Left cardiac atrium (tissue), 4 donors: Measurements from ENCODE around the gene MDGA2. TPM values are rescaled to one million over a fixed set of nuclear protein-coding genes. Genes with fewer than 3 reads are reported as not detected.
"Not testable (repeated sequence)": the region's sequence is repeated elsewhere in the genome, so short reads cannot be mapped to it uniquely, and the experiment has no call there.

Experiments
- ATAC-seq, 2 donors: fragments of 200-7000 bp; cut with Tn5 transposase; one replicate each; pipeline ENCODE4 v1.9.1; 2020; ENCODE audit warnings: mild to moderate bottlenecking in 2 of 2, moderate library complexity in 2 of 2
- DNase-seq: peaks from one replicate; pipeline ENCODE4 v3.0.0-alpha.2; 2020
- intact Hi-C, 2 donors: fragments of 100-400 bp; cut with DNase I; formaldehyde crosslinking; loops; one replicate each; pipeline versions ENCODE4 v1.14.1 to v1.15.1; 2022 to 2023
- total RNA-seq, 2 donors: library from RNA; stranded (reverse); fragmentation: NEBNext Ultra II Directional; extraction: Animal tissue kit (Norgen Biotek cat#: 25700); gene quantifications; one replicate each; pipeline ENCODE4 v1.2.1, GENCODE V29; 2021
- donor health status: DM: no; HTN: yes; CAD: no.
- donor health status: DM: no; HTN: yes; CAD: no; lungs with severe emphysema.
- donor health status: DM: yes; HTN: yes; CAD: no.
- donor health status: Dilated cardiomyopathy.

The MDGA2 gene
- total RNA-seq, 2 donors from 2014 or later: 0.09 TPM; not detected in 1

- no peak for DNase-seq
- ATAC-seq: no peak
- intact Hi-C loops: no loop called here
Observed at GRCh38 chr14:47057364-47057763, 618.0 kb downstream of the MDGA2 start.

- DNase-seq: no peak
- intact Hi-C loops: no loop called here
- ATAC-seq: no peak
Observed at GRCh38 chr14:47044841-47045240, 630.6 kb downstream of the MDGA2 start.

- ATAC-seq: no peak
- no peak for DNase-seq
- intact Hi-C loops: no loop called here
Observed at GRCh38 chr14:47040550-47040949, 634.9 kb downstream of the MDGA2 start.

- no peak for DNase-seq
- ATAC-seq: no peak
- intact Hi-C loops: no loop called here
Observed at GRCh38 chr14:47039336-47039735, 636.1 kb downstream of the MDGA2 start.

- intact Hi-C loops: no loop called here
- no peak for DNase-seq
- ATAC-seq: no peak
Observed at GRCh38 chr14:47022721-47023120, 652.7 kb downstream of the MDGA2 start.

GRCh38 chr14:47020500-47020899, 654.9 kb downstream of the MDGA2 start:
- intact Hi-C loops: no loop called here
- no peak for ATAC-seq
- no peak for DNase-seq

- no peak for ATAC-seq
- DNase-seq: no peak
- intact Hi-C loops: no loop called here
Observed at GRCh38 chr14:47012533-47013280, 662.7 kb downstream of the MDGA2 start.

- DNase-seq (no peak), ATAC-seq (no peak)
- intact Hi-C loops: no loop called here
Observed at GRCh38 chr14:47009615-47010014, 665.8 kb downstream of the MDGA2 start.

GRCh38 chr14:47008732-47009131, 666.7 kb downstream of the MDGA2 start:
- intact Hi-C loops: no loop called here
- DNase-seq: no peak

GRCh38 chr14:46999661-47000060, 675.7 kb downstream of the MDGA2 start:
- ATAC-seq (no peak), DNase-seq (no peak)
- intact Hi-C loops: no loop called here

More at GRCh38 chr14:47008732-47009131, 666.7 kb downstream of the MDGA2 start:
- ATAC-seq: no peak

GRCh38 chr14:46989566-46989965, 685.8 kb downstream of the MDGA2 start:
- ATAC-seq (no peak), DNase-seq (no peak)
- intact Hi-C loops: no loop called here

GRCh38 chr14:46988312-46988711, 687.1 kb downstream of the MDGA2 start:
- intact Hi-C loops: no loop called here
- ATAC-seq: no peak
- DNase-seq: no peak

GRCh38 chr14:46985529-46986380, 689.6 kb downstream of the MDGA2 start:
- no peak for DNase-seq
- ATAC-seq: no peak
- intact Hi-C loops: no loop called here

- no peak for ATAC-seq
- DNase-seq: no peak
- intact Hi-C loops: no loop called here
Observed at GRCh38 chr14:46973295-46973694, 702.1 kb downstream of the MDGA2 start.

- ATAC-seq (no peak), DNase-seq (no peak)
- intact Hi-C loops: no loop called here
Observed at GRCh38 chr14:46964378-46964777, 711.0 kb downstream of the MDGA2 start.

GRCh38 chr14:46951103-46951502, 724.3 kb downstream of the MDGA2 start:
- ATAC-seq (no peak), DNase-seq (no peak)
- intact Hi-C loops: no loop called here

GRCh38 chr14:46940611-46941010, 734.8 kb downstream of the MDGA2 start:
- intact Hi-C loops: no loop called here
- ATAC-seq (no peak), DNase-seq (no peak)

GRCh38 chr14:46920542-46920941, 754.9 kb downstream of the MDGA2 start:
- intact Hi-C loops: no loop called here
- DNase-seq: no peak
- no peak for ATAC-seq

GRCh38 chr14:46915539-46915938, 759.9 kb downstream of the MDGA2 start:
- ATAC-seq, DNase-seq, intact Hi-C loops: not testable (repeated sequence)

GRCh38 chr14:46902837-46903236, 772.6 kb downstream of the MDGA2 start:
- no peak for DNase-seq
- ATAC-seq: no peak
- intact Hi-C loops: no loop called here

GRCh38 chr14:46894476-46894875, 780.9 kb downstream of the MDGA2 start:
- intact Hi-C loops: no loop called here
- no peak for DNase-seq
- ATAC-seq: no peak
